NCI-H526 (cell line): ENCODE results near the gene TP53BP2.
"Not testable (repeated sequence)": the region's sequence is repeated elsewhere in the genome, so short reads cannot be mapped to it uniquely, and the experiment has no call there.

Experiments used
- DNase-seq, 2 experiments: peaks; one replicate each; lab custom pipeline; 2025; lab: John Stamatoyannopoulos, UW

Gene TP53BP2

GRCh38 chr1:223853748-223854147 lies 8.0 kb upstream of the TP53BP2 start:
- DNase-seq = no peak

DNA sequence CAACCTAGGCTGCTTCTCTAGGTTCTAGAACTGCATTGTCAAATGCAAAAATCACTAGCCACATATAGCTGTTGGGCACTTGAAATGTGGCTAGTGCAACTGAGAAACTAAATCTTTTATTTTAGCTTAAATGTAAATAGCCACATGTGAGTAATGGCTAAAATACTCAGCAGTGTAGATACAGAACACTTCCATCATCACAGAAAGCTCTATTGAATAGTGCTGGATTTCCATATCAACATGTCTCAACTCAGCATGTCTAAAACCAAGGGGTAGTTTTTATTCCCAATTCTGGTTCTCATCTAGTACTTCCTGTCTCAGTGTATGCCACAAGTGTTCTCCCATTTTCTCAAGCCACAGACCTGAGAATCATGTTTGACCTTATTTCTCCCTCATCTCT lies 7.5 kb upstream of the TP53BP2 start:
- no peak for DNase-seq

GRCh38 chr1:223852337-223852736 lies 6.6 kb upstream of the TP53BP2 start:
- DNase-seq = no peak

DNA sequence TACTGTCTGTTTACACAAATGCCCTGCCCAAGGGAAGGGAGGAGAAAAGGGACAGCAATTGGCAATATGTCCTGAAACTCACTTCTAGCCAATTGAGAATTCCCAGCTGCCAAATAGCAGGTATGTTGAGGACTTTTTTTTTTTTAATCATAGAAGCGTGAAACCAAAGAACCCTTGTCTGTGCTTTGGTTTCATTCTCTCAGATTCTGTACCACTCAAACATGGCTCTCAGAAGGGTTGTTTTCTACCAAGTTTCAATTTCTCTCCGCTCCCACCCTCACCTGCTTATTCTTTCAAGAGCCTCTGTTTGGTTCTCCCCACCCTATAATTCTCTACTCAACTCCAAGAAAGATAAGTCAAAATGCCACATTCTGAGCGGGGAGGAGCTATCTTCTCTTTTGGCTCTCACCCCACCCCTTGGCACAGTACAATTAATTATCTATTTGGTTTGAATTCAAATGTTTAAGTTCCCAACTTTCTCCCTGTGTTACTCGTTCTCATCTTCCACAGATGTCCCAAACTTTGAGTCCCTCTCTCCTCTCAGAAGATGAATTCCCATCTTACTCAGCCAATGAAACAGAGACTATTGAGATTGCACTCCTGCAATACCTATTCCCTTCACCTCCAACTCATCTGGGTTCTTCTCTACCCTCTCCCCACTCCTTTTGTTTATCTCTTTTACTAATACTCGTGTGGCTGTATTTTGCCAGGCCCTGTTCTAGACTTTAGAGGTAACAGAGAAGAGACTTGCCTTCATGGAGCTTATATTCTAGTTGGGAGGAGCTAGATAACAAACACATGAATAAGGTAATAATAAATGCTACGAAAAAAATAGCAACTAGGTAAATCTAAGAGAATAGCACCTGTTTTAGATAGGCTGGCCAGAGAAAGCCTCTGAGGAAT lies 3.9 kb upstream of the TP53BP2 start:
- no peak for DNase-seq

DNA sequence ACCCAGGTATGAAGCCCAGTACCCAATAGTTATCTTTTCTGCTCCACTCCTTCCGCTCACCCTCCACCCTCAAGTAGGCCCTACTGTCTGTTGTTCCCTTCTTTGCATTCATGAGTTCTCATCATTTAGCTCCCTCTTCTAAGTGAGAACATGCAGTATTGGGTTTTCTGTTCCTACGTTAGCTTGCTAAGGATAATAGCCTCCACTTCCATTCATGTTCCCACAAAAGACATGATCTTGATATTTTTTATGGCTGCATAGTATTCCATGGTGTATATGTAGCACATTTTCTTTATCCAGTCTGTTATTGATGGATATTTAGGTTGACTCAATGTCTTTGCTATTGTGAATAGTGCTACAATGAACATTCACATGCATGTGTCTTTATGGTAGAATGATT lies 2.8 kb upstream of the TP53BP2 start:
- DNase-seq = no peak

DNA sequence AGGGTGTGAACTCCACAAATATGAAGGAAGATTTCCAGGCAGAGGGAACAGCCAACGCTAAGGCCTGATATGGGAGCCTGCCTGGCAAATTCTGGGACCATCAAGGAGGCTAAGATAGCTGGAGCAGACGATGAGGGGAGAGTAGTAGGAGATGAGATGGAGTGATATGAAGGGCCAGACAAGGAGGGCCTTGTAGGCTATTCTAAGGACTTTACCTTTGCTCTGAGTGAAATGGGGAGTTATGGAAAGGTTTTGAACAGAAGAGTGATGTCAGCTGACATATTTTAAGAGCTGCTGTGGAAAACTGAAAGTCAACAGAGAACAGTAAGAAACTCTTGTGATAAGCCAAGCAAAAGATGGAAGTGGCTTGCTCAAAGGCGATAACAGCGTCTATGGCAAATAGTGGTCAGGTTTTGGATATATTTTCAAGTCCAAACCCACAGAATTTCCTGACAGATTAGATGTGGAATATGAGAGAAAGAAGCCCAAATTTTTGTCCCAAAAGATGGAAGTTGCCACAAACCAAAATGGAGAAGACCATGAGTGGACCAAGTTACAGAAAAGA lies 2.1 kb upstream of the TP53BP2 start:
- DNase-seq = no peak

- DNase-seq = peak in 1 of 2 experiments; percentile 51
These were observed 524 bp downstream of the TP53BP2 start for GRCh38 chr1:223845037-223845809.

DNA sequence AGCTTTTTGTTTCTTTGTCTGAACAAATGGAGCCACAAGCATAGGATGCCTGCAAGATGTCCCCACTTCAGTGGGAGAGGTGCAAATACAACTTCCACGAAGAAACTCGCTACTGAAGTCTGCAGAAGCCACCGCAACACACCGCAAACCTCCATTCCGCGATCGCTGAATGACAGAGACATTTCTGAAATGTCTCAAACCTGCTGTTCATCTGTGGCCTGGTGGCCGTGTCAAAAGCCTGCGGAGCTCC lies 1.0 kb downstream of the TP53BP2 start:
- peak in 1 of 2 experiments; percentile 33 for DNase-seq

DNA sequence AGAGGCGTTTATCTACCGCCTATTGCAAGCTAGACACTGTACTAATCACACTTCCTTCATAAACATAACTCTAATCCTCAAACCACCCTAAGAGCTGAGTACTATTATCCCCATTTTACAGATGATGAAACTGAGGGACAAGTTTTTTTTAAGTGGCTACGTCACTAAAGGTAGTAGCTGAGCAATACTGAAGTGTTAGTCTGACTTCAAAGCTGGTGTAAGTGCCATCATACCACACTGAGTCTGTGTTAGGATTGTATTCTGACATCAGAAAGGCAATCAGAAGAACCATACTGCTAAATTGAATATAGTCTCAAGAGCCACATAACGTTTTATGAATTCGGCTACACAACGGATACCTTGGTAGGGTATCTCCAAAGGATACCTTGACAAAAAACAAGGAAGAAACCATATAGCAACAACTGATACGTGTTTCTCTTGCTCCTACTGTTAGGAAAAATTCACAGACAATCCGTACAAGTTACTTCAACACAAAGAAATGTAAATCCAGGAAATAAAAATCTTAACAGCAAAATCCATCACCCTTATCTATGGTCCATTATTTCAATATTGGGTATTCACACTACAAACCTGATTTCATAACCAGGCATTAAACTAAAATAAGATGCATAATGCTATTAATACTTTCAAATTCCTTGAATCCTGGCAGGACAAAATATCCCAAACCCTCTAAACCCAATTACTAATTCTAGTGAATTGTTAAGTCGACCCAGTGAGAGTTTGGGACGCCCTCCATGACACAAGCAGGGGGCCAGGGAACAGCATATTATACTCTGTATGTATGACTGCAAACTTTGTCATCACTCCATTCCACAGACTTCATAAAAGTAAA lies 1.6 kb downstream of the TP53BP2 start:
- DNase-seq = peak in 1 of 2 experiments; percentile 33

DNA sequence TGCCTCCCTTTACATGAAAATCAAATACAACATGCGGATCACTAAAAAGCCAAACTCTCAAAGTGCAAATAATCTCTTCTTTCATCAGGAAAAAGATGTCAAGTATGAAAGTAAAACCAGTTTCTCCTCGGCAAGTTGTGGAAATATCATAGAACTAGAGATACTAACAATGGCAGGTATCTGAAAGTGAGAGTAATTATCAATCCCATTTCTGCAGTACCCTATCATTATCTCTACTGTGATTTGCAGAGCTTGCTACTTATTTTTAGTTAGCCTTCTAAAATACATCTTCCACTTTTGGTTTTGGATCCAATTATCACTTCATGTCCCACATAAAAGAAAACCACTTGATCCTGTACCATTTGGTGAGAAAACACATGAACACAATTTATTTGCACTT lies 3.0 kb downstream of the TP53BP2 start:
- DNase-seq = no peak

GRCh38 chr1:223841977-223842623 lies 3.6 kb downstream of the TP53BP2 start:
- not testable (repeated sequence) for DNase-seq

DNA sequence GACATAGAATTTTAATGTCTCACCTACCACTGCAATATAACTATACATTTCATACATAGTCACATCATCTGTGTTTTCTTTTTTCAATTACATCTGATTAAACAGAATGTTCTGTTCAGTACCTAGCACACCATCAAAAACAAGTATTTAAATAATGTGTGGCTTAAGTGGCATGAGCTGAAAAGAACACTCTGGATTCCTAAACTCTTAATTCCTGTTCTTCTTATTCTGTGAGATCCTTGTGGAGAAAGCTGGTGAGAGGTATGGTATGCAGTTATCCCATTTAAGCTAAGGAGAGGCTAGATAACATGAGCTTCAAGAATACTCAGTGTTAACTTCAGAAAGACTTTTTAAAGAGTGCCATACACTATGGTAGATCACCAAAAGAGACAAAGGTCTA lies 5.5 kb downstream of the TP53BP2 start:
- no peak for DNase-seq

DNA sequence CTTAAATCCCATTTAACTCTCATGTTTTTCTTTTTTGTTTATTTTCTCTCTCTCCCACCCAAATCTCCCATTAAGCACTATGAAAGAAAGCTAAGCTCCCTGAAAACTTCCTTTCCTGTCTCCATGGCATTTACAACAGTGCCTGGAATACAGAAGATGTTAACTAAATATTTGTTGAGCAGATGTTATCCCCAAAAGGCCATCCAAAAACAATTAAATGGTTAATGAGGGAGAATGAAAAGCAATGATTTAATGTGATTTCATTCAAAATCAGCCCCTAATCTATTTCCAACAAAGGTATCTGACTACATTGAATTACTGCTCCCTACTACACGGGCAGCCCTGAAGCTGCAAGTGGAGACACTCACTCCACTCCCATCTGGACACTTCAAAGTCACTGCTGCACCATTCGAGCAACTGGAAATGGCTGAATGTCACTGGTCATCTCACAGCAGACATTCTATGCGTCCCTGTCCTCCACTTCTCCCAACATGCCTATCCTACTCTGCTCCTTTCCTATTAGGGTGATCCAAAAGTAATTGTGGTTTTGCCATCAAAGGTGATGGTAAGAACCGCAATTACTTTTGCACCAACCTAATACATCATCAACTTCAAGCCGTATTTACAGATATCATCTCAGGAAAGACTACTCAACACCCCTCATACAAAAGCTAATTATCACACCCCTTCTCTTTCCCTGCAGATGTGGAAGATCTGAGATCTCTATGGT lies 7.5 kb downstream of the TP53BP2 start:
- DNase-seq = no peak

DNA sequence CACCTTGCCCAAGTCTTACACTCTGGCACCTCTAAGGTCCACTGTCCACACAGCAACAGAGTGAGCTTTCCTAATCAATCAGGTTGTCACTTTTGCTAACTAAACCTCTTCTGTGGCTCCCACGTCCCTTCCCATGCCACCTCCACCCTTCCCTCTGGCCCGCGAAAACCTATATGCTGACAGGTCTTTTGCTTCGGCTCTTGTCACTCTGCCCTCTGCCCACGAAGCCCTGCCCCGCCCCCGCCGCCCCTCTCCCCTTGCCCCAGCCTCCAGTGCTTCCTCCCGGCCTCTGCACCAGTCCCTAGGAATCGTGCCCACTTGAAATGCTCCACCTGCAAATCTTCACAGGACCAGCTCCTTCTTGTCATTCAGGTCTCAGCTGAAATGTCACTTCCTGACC lies 8.1 kb downstream of the TP53BP2 start:
- DNase-seq = no peak

- no peak for DNase-seq
These were observed 8.5 kb downstream of the TP53BP2 start for GRCh38 chr1:223837206-223837605.

DNA sequence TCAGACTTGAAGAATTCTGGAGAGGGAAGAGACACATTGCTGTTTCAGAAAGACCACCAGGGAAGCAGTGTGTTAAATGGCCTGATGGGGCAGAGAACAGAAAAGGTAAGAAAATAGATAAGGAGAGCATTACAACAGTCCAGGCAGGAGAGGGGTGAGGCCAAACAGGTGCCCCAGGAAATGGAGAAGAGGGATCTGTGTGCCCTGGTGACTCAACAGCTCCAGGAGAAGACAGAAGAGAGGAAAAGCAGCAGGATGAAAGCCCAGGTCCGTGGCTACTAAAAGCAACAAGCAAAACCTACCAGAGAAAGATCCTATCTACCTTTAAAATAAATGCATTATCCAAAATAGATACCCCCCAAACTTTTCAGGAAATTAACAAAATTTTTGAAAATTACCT lies 9.2 kb downstream of the TP53BP2 start:
- no peak for DNase-seq

DNA sequence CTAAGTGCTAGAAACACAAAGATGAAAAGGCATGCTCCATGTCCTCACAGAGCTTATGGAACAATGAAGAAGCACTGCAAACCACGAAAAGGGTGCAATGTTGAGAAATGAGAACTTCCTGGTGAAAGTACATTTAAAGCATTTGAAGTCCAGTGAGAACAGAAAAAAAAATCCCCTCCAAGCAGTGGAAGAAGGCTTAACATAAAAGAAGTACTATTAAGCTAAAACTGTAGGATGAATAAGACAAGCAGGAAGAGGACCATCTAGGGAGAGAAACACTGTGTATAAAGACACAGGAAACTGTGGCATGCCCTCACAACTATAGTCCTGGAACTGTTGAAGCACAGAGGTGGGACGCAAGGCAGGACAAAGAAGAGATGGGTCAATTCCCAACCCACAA lies 10.0 kb downstream of the TP53BP2 start:
- DNase-seq = no peak

DNA sequence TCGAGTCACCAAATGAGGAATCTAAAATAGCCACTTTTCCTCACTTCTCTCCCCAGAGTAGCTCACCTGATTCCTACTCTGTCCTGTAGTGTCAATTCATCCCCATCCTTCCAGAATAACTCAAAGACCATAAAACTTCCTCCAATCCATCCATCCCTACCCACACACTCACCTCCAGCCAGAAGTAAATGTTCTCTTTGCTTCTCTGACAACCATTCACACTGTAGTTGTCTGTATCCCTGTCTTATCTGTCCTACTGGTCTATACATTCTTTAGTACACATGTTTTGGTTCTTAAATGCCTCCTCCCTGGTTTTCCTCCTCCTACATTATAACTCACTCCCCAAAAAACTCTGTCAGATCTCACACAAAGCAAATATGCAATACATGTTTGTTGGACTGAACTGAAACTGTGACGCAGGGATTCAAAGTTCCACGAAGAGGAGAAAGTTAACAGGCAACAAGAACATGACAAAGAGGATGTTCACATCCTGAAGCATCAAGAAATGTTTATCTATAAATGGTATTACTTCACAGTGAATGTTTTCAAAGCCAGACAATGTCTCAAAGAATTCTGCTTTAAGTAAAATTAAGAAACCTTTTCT lies 11.0 kb downstream of the TP53BP2 start:
- DNase-seq = no peak

- DNase-seq = no peak
These were observed 11.8 kb downstream of the TP53BP2 start for GRCh38 chr1:223833948-223834347.

DNA sequence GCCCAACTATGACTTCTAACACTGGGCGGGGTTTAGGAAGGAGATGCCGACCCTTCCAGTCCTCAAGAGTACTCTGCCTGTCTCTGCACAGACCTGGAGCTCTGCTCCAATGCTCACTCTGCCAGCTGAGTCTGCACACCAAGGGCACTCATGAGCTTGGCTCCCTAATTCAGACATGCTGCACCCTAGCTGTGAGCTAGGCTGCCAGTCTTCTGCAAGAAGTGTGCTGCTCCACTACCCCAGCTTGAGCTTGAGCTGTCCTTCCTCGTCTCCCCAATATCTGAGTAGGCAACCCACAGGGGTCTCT lies 13.2 kb downstream of the TP53BP2 start:
- DNase-seq = no peak
